Measurements from ENCODE around the gene KLF11.
"Not testable (repeated sequence)": the region's sequence is repeated elsewhere in the genome, so short reads cannot be mapped to it uniquely, and the experiment has no call there.

KLF11 gene

GRCh38 chr2:10026940-10027569 lies 16.3 kb upstream of the KLF11 start:
- no peak for DNase-seq (ENCODE audit: low read depth)

- no peak for DNase-seq (ENCODE audit: low read depth)
Measured at GRCh38 chr2:10027660-10028330, 15.6 kb upstream of the KLF11 start.

GRCh38 chr2:10028407-10028987 lies 14.9 kb upstream of the KLF11 start:
- DNase-seq (ENCODE audit: low read depth) = no peak

GRCh38 chr2:10028988-10029874 lies 14.1 kb upstream of the KLF11 start:
- DNase-seq (ENCODE audit: low read depth) = peak; percentile 14

- DNase-seq (ENCODE audit: low read depth) = no peak
Measured at GRCh38 chr2:10029875-10030223, 13.5 kb upstream of the KLF11 start.

GRCh38 chr2:10030311-10030736 lies 13.0 kb upstream of the KLF11 start:
- DNase-seq (ENCODE audit: low read depth) = no peak

- not testable (repeated sequence) for DNase-seq (ENCODE audit: low read depth)
Measured at GRCh38 chr2:10030798-10031197, 12.6 kb upstream of the KLF11 start.

GRCh38 chr2:10031886-10032745 lies 11.2 kb upstream of the KLF11 start:
- DNase-seq (ENCODE audit: low read depth) = no peak

- no peak for DNase-seq (ENCODE audit: low read depth)
Measured at GRCh38 chr2:10032746-10033105, 10.6 kb upstream of the KLF11 start.

GRCh38 chr2:10033251-10034006 lies 9.9 kb upstream of the KLF11 start:
- no peak for DNase-seq (ENCODE audit: low read depth)

GRCh38 chr2:10034333-10035052 lies 8.9 kb upstream of the KLF11 start:
- no peak for DNase-seq (ENCODE audit: low read depth)

- DNase-seq (ENCODE audit: low read depth) = no peak
Measured at GRCh38 chr2:10035053-10035422, 8.3 kb upstream of the KLF11 start.

GRCh38 chr2:10035633-10036032 lies 7.7 kb upstream of the KLF11 start:
- DNase-seq (ENCODE audit: low read depth) = no peak

- no peak for DNase-seq (ENCODE audit: low read depth)
Measured at GRCh38 chr2:10036095-10036884, 7.1 kb upstream of the KLF11 start.

GRCh38 chr2:10038123-10038522 lies 5.2 kb upstream of the KLF11 start:
- no peak for DNase-seq (ENCODE audit: low read depth)

- no peak for DNase-seq (ENCODE audit: low read depth)
Measured at GRCh38 chr2:10038716-10039115, 4.6 kb upstream of the KLF11 start.

- no peak for DNase-seq (ENCODE audit: low read depth)
Measured at GRCh38 chr2:10039658-10040410, 3.5 kb upstream of the KLF11 start.

GRCh38 chr2:10041711-10042110 lies 1.6 kb upstream of the KLF11 start:
- no peak for DNase-seq (ENCODE audit: low read depth)
